ENCODE results near the gene GLRX5. TPM values are rescaled to one million over a fixed set of nuclear protein-coding genes. Genes with fewer than 3 reads are reported as not detected.
A peak's percentile ranks its signal among the peaks of the same experiment; 100 is the strongest.

GLRX5 gene
- 10 to 100 TPM; 61.1 to 63.1 TPM for total RNA-seq
- polyA plus RNA-seq (ENCODE audit: insufficient read length in 2 of 2) = 10 to 100 TPM; 70.5 to 77.9 TPM
- long read RNA-seq, donor 1, transcript GLRX5-201 (2 exons, 1,564 nt) = major isoform, 64 of 154 reads
- long read RNA-seq, donor 1, partial matches to known transcripts = 90 of 154 reads
- long read RNA-seq, donor 1, other reads (novel, unspliced or antisense) = 0 of 154 reads
- long read RNA-seq, donor 2, transcript GLRX5-201 (2 exons, 1,564 nt) = major isoform, 21 of 36 reads
- long read RNA-seq, donor 2, partial matches to known transcripts = 0 of 36 reads
- long read RNA-seq, donor 2, other reads (novel, unspliced or antisense) = 15 of 36 reads
- long read RNA-seq, donor 3, transcript GLRX5-201 (2 exons, 1,564 nt) = major isoform, 41 of 67 reads
- long read RNA-seq, donor 3, partial matches to known transcripts = 26 of 67 reads
- long read RNA-seq, donor 3, other reads (novel, unspliced or antisense) = 0 of 67 reads
- long read RNA-seq, donor 4, transcript GLRX5-201 (2 exons, 1,564 nt) = major isoform, 61 of 61 reads
- long read RNA-seq, donor 4, partial matches to known transcripts = 0 of 61 reads
- long read RNA-seq, donor 4, other reads (novel, unspliced or antisense) = 0 of 61 reads

- Histone ChIP-seq H3K4me3 (ENCODE audit: low read depth, low read length) (peak within 1 kb of the TSS; percentile 79), H3K9me3 (ENCODE audit: control insufficient read depth, insufficient read depth, low read length) (no peaks in the 10 kb centered on the region), H3K27ac (ENCODE audit: low read depth, low read length) (peak within 1 kb of the TSS; percentile 81), H3K36me3 (ENCODE audit: control insufficient read depth, insufficient read depth, low read length) (no peaks in the 10 kb centered on the region), H3K4me1 (ENCODE audit: control insufficient read depth, insufficient read depth, low read length) (peaks cover 18% of the 10 kb centered on the region), H3K27me3 (ENCODE audit: control insufficient read depth, insufficient read depth, low read length) (no peaks in the 10 kb centered on the region)
- DNase-seq (ENCODE audit: low read depth in 4 of 6, low spot score in 6 of 6) = peak; percentile 99 to 100 (median 100)
- under 1% methylated on average over 89 of the region's 97 CpGs for WGBS (ENCODE audit: insufficient coverage)
Measured at GRCh38 chr14:95534299-95535225, at the start of gene GLRX5. Gene GLRX5 (plus strand): TSS chr14:95535050. CDS start chr14:95535090, 40 bp downstream.

GRCh38 chr14:95485222-95485819 is 49.5 kb upstream of the GLRX5 start:
- H3K27ac ChIP-seq (ENCODE audit: low read depth, low read length) = no peak overlapping the region
- DNase-seq (ENCODE audit: low read depth in 4 of 6, low spot score in 6 of 6) = no peak
- H3K9me3 ChIP-seq (ENCODE audit: control insufficient read depth, insufficient read depth, low read length) = no peaks in the 10 kb centered on the region
- WGBS (ENCODE audit: insufficient coverage) = 53% methylated on average over 6 of the region's 7 CpGs
- no peaks in the 10 kb centered on the region for H3K27me3 ChIP-seq (ENCODE audit: control insufficient read depth, insufficient read depth, low read length)
- H3K4me1 ChIP-seq (ENCODE audit: control insufficient read depth, insufficient read depth, low read length) = peaks cover 24% of the 10 kb centered on the region
- no peaks in the 10 kb centered on the region for H3K36me3 ChIP-seq (ENCODE audit: control insufficient read depth, insufficient read depth, low read length)
- no peak overlapping the region for H3K4me3 ChIP-seq (ENCODE audit: low read depth, low read length)

DNA sequence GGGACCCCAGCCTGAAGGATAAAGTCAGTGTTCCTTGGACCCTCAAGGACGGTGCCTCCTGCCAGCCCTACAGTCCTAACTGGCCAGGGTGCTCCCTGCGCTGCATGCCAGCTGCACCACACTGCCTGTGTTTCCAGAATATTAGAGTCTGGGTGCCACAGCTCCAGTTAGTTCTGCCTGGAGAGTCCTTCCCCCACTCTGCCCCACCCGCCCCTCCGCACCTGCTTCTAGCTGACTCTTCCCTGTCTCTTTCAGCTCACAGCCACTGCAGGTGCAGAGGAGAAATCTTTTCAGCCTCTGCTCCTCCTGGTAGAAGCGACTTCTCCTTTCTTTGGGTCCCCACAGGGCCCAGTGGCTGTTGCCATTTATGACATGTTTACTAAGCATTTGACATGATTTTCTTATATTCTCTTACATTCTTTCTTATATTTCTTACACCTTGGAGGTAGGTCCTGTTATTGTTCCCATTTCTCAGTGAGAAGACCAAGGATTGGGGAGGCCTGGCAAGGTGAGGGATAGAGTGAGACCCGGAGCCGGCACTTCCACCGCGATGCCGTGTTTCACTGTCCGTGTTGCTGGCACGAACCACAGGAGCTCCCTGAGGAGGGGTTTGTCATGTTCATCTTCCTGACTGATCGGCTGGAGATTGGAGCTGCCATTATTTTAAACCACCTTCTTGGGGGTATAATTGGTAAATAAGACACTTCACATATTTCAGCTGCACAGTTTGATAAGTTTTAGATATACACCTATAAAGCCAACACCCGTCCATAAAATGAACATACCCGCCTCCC is 47.8 kb upstream of the GLRX5 start:
- Histone ChIP-seq H3K36me3 (ENCODE audit: control insufficient read depth, insufficient read depth, low read length) (no peaks in the 10 kb centered on the region), H3K27ac (ENCODE audit: low read depth, low read length) (no peak overlapping the region), H3K9me3 (ENCODE audit: control insufficient read depth, insufficient read depth, low read length) (no peaks in the 10 kb centered on the region), H3K27me3 (ENCODE audit: control insufficient read depth, insufficient read depth, low read length) (no peaks in the 10 kb centered on the region), H3K4me1 (ENCODE audit: control insufficient read depth, insufficient read depth, low read length) (peaks cover 27% of the 10 kb centered on the region), H3K4me3 (ENCODE audit: low read depth, low read length) (no peak overlapping the region)
- DNase-seq (ENCODE audit: low read depth in 4 of 6, low spot score in 6 of 6) = peak in 1 of 6 donors; percentile 12
- WGBS (ENCODE audit: insufficient coverage) = 81% methylated on average over 9 of the region's 15 CpGs

DNA sequence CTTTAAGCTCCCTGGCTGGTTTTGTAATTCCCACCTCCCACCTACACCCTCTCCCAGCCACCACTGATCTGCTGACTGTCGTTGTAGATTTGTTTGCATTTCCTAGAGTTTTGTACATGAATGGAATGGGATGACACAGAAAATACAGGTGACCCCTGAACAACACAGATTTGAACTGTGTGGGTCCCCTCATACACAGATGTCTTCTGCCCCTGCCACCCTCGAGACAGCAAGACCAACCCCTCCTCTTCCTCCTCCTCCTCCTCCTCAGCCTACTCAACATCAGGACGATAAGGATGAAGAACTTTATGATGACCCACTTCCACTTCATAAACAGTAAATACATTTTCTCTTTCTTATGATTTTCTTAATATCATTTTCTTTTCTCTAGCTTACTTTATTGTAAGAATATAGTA is 47.2 kb upstream of the GLRX5 start:
- Histone ChIP-seq H3K27me3 (ENCODE audit: control insufficient read depth, insufficient read depth, low read length) (no peaks in the 10 kb centered on the region), H3K36me3 (ENCODE audit: control insufficient read depth, insufficient read depth, low read length) (no peaks in the 10 kb centered on the region), H3K27ac (ENCODE audit: low read depth, low read length) (no peak overlapping the region), H3K9me3 (ENCODE audit: control insufficient read depth, insufficient read depth, low read length) (no peaks in the 10 kb centered on the region), H3K4me1 (ENCODE audit: control insufficient read depth, insufficient read depth, low read length) (peaks cover 27% of the 10 kb centered on the region), H3K4me3 (ENCODE audit: low read depth, low read length) (no peak overlapping the region)
- DNase-seq (ENCODE audit: low read depth in 4 of 6, low spot score in 6 of 6) = no peak
- 100% methylated on average over 1 of the region's 3 CpGs for WGBS (ENCODE audit: insufficient coverage)

GRCh38 chr14:95488376-95489213 is 46.3 kb upstream of the GLRX5 start:
- DNase-seq (ENCODE audit: low read depth in 4 of 6, low spot score in 6 of 6) = peak in 1 of 6 donors; percentile 76
- H3K4me3 ChIP-seq (ENCODE audit: low read depth, low read length) = no peak overlapping the region
- H3K27ac ChIP-seq (ENCODE audit: low read depth, low read length) = peak overlapping the region; percentile 47
- H3K4me1 ChIP-seq (ENCODE audit: control insufficient read depth, insufficient read depth, low read length) = peaks cover 28% of the 10 kb centered on the region
- 67% methylated on average over 6 of the region's 6 CpGs for whole genome bisulfite sequencing (ENCODE audit: insufficient coverage)
- no peaks in the 10 kb centered on the region for H3K9me3 ChIP-seq (ENCODE audit: control insufficient read depth, insufficient read depth, low read length)
- no peaks in the 10 kb centered on the region for H3K27me3 ChIP-seq (ENCODE audit: control insufficient read depth, insufficient read depth, low read length)
- H3K36me3 ChIP-seq (ENCODE audit: control insufficient read depth, insufficient read depth, low read length) = no peaks in the 10 kb centered on the region

- no peaks in the 10 kb centered on the region for H3K27me3 ChIP-seq (ENCODE audit: control insufficient read depth, insufficient read depth, low read length)
- peaks cover 36% of the 10 kb centered on the region for H3K4me1 ChIP-seq (ENCODE audit: control insufficient read depth, insufficient read depth, low read length)
- WGBS (ENCODE audit: insufficient coverage) = 93% methylated on average over 3 of the region's 9 CpGs
- peak in 1 of 6 donors; percentile 69 for DNase-seq (ENCODE audit: low read depth in 4 of 6, low spot score in 6 of 6)
- no peak overlapping the region for H3K4me3 ChIP-seq (ENCODE audit: low read depth, low read length)
- H3K9me3 ChIP-seq (ENCODE audit: control insufficient read depth, insufficient read depth, low read length) = no peaks in the 10 kb centered on the region
- H3K36me3 ChIP-seq (ENCODE audit: control insufficient read depth, insufficient read depth, low read length) = no peaks in the 10 kb centered on the region
- peak overlapping the region; percentile 47 for H3K27ac ChIP-seq (ENCODE audit: low read depth, low read length)
Measured at GRCh38 chr14:95489214-95490137, 45.4 kb upstream of the GLRX5 start.

GRCh38 chr14:95490138-95490509 is 44.7 kb upstream of the GLRX5 start:
- Histone ChIP-seq H3K4me1 (ENCODE audit: control insufficient read depth, insufficient read depth, low read length) (peaks cover 43% of the 10 kb centered on the region), H3K9me3 (ENCODE audit: control insufficient read depth, insufficient read depth, low read length) (no peaks in the 10 kb centered on the region), H3K27ac (ENCODE audit: low read depth, low read length) (no peak overlapping the region), H3K36me3 (ENCODE audit: control insufficient read depth, insufficient read depth, low read length) (no peaks in the 10 kb centered on the region), H3K27me3 (ENCODE audit: control insufficient read depth, insufficient read depth, low read length) (no peaks in the 10 kb centered on the region), H3K4me3 (ENCODE audit: low read depth, low read length) (no peak overlapping the region)
- 80% methylated on average over 3 of the region's 5 CpGs for WGBS (ENCODE audit: insufficient coverage)
- DNase-seq (ENCODE audit: low read depth in 4 of 6, low spot score in 6 of 6) = peak in 1 of 6 donors; percentile 47
